Omental fat pad (tissue), 4 donors: ENCODE results near the gene NXPH1. TPM values are rescaled to one million over a fixed set of nuclear protein-coding genes. Genes with fewer than 3 reads are reported as not detected.

Experiments used
- ATAC-seq: fragments of 150-250 bp; one replicate; pipeline ENCODE4 v1.9.1; 2016; ENCODE audit warnings: mild to moderate bottlenecking, moderate library complexity; ENCODE audit not compliant: low FRiP score
- DNase-seq: peaks from one replicate; pipeline ENCODE4 v3.0.0-alpha.2; 2019; ENCODE audit warnings: low spot score
- total RNA-seq, 4 donors: library from RNA; depleted of rRNA; stranded (reverse); fragments of >200 nt; gene quantifications; one replicate each; pipeline ENCODE4 v1.1.0, GENCODE V29; 2016
- TF ChIP-seq, protein P1 (sequence below), 3 donors: fragments of 450-650 bp; IDR thresholded peaks; one replicate each; pipeline ENCODE4 v1.5.1; 2016 to 2017; ENCODE audit warnings: antibody characterized with exemption in 3 of 3, mild to moderate bottlenecking in 3 of 3, moderate library complexity in 2 of 3

The NXPH1 gene
- total RNA-seq, 4 donors from 2014 or later, result not detected

DNA sequence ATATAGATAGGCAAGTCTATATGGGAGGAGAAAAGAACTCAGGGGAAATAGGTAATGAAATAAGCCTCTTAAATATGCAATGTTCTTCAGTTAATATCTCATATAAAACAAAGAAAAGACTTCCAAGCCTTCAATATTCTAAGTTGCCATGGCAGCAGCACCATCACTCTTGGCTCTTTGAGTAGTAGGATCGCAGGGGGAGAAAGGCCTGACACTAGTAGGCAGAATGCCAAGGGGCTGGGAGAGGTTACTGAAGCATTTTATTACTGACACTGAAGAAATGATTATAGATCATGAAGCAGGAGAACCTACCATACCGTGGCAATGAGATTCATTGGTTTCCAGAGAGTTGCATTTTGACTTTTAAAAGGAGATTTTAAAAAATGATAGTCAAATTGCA, 193.9 kb downstream of the NXPH1 start:
- ATAC-seq (no peak), DNase-seq (no peak)
- TF ChIP-seq, protein P1, sequence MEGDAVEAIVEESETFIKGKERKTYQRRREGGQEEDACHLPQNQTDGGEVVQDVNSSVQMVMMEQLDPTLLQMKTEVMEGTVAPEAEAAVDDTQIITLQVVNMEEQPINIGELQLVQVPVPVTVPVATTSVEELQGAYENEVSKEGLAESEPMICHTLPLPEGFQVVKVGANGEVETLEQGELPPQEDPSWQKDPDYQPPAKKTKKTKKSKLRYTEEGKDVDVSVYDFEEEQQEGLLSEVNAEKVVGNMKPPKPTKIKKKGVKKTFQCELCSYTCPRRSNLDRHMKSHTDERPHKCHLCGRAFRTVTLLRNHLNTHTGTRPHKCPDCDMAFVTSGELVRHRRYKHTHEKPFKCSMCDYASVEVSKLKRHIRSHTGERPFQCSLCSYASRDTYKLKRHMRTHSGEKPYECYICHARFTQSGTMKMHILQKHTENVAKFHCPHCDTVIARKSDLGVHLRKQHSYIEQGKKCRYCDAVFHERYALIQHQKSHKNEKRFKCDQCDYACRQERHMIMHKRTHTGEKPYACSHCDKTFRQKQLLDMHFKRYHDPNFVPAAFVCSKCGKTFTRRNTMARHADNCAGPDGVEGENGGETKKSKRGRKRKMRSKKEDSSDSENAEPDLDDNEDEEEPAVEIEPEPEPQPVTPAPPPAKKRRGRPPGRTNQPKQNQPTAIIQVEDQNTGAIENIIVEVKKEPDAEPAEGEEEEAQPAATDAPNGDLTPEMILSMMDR (IDR thresholded peaks at IDR 0.05), result no peak

DNA sequence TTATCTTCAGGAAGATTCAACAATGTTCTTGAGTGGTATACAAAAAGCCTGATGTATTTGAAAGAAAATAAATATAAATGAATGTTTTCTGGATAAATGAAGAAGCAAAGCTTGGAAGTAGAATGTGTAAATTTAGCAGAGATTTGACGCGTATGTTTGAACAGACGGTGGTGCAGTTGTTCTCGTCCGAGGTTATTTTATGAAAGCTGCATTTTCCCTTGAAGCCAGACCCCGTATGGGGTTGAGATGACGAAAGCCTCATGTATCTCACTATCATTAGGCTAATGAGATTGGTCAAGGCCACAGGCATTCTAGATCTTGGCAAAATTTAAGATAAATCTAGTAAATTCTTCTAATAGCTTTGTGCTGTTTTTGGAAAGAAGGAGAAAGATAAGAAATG, 195.2 kb downstream of the NXPH1 start:
- DNase-seq, result no peak
- TF ChIP-seq, protein P1 (IDR thresholded peaks at IDR 0.05), result no peak
- no peak for ATAC-seq

DNA sequence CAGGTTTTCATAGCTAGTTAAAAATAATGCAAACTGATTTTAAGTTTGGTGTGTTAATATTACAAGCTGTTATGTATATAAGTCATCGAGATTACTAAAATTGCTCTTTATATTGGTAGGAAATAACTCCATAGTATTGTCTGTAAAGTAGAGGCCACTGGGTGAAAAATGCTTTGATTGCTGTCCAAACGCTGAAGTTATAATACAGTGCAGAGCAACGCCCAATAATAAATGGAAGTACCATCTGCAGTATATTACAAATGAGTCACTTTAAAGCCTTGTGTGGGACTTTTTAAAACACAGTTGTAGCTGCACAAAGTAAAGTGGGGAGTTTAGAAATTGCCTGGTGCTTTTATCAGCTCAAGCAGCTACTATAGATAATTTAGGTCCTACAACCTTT, 196.1 kb downstream of the NXPH1 start:
- TF ChIP-seq, protein P1 (IDR thresholded peaks at IDR 0.05), result no peak
- DNase-seq (no peak), ATAC-seq (no peak)

DNA sequence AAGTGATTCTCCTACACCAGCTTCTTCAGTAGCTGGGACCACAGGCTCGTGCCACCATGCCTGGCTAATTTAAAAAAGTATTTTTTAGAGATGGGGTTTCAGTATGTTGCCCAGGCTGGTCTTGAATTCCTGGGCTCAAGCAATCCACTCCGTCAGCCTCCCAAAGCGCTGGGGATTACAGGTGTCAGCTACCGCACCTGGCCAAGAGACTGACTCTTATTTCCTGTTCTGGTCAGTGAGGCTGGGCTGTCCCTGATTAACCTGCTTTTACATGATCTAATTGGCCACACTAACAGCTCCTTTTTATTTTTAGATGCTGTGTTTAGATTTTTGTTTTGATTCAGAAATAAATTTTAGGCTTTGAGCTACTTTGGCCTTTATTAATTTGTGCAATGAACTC, 203.9 kb downstream of the NXPH1 start:
- ATAC-seq (no peak), DNase-seq (no peak)
- TF ChIP-seq, protein P1 (IDR thresholded peaks at IDR 0.05), result no peak

DNA sequence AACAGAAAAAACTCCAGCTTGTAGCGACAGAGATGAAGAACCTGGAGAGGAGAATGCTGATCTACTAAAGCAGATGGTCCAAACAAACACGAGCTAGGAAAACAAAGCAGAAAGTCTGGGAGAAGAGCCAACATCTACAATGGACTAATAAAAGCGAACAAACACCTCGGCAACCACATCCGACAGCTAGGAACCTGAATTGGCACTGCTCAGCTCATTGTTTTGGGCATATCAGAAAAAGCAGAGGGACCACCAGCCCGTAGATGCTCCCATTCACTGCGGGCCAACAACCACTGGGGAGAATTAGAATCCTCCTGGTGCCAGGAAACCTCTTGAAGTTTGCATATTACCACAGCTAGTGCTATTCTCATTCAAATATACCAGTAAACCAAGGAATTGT, 204.7 kb downstream of the NXPH1 start:
- no peak for DNase-seq
- TF ChIP-seq, protein P1 (IDR thresholded peaks at IDR 0.05), result no peak
- no peak for ATAC-seq

DNA sequence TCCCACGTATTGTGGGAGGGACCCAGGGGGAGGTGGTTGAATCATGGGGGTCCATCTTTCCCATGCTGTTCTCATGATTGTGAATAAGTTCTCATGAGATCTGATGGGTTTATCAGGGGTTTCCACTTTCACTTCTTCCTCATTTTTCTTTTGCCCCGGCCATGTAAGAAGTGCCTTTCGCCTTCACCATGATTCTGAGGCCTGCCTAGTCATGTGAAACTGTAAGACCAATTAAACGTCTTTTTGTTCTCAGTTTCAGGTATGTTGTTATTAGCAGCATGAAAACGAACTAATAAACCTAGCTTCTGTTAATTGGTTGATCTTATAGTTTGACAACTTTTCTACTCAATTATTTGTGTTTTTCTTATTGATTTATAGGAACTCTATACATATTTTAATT, 206.3 kb downstream of the NXPH1 start:
- TF ChIP-seq, protein P1 (IDR thresholded peaks at IDR 0.05), result no peak
- DNase-seq (no peak), ATAC-seq (no peak)

DNA sequence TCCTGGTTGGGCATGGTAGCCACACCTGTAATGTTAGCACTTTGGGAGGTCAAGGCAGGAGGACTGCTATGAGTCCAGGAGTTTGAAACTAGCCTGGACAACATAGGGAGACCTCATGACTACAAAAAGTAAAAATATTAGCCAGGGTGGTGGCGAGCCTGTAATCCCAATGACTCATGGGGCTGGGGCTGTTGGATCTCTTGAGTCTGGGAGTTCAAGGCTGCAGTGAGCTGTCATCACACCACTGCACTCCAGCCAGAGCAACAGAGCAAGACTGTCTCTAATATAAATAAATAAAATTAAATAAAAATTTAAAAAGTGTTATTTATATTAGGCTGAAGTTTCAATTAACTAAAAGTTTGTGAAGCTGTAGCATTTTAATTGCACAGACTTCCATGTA, 207.3 kb downstream of the NXPH1 start:
- no peak for ATAC-seq
- TF ChIP-seq, protein P1 (IDR thresholded peaks at IDR 0.05), result no peak
- no peak for DNase-seq
